Measurements from ENCODE around the gene PLIN1. TPM values are rescaled to one million over a fixed set of nuclear protein-coding genes. Genes with fewer than 3 reads are reported as not detected.

Gene PLIN1
- total RNA-seq, 4 donors from 2014 or later = 4.6 to 48.3 (median 11.9) TPM

GRCh38 chr15:89672221-89673164 lies 6.7 kb downstream of the PLIN1 start:
- no peaks in the 10 kb centered on the region for H3K9me3 ChIP-seq
- WGBS, 2 donors (ENCODE audit: low coverage in 1 of 2) = 92% methylated on average over 3 to 11 of the region's 12 CpGs
- no peaks in the 10 kb centered on the region for H3K4me1 ChIP-seq
- H3K36me3 ChIP-seq = no peaks in the 10 kb centered on the region
- no peak for DNase-seq
- H3K27ac ChIP-seq = no peak overlapping the region
- H3K4me3 ChIP-seq = no peak overlapping the region
- in situ Hi-C loops (cut with MboI; ENCODE audit: low pct_ligation_motif_present in 1 of 4, low pct_unique_long_range_greater_than_20kb in 1 of 4, low sequenced_read_pairs in 3 of 4) (no loop called here), intact Hi-C loops (cut with DNase I; ENCODE audit: low total_unique reads) (no loop called here)
- TF ChIP-seq CTCF (IDR thresholded peaks at IDR 0.05) = no peak
- TF ChIP-seq POLR2A (IDR thresholded peaks at IDR 0.05) = no peak
- no peak for TF ChIP-seq EP300 (IDR thresholded peaks at IDR 0.05; ENCODE audit: low read depth)
- no peak for TF ChIP-seq POLR2AphosphoS5 (IDR thresholded peaks at IDR 0.05)
- no peaks in the 10 kb centered on the region for H3K27me3 ChIP-seq

GRCh38 chr15:89671687-89672086 lies 7.5 kb downstream of the PLIN1 start:
- WGBS, 2 donors (ENCODE audit: low coverage in 1 of 2) = 57 to 83% methylated on average over 2 to 4 of the region's 4 CpGs
- no peaks in the 10 kb centered on the region for H3K27me3 ChIP-seq
- no peak overlapping the region for H3K27ac ChIP-seq
- no peaks in the 10 kb centered on the region for H3K36me3 ChIP-seq
- no peaks in the 10 kb centered on the region for H3K9me3 ChIP-seq
- H3K4me1 ChIP-seq = no peaks in the 10 kb centered on the region
- TF ChIP-seq POLR2A (IDR thresholded peaks at IDR 0.05) (no peak), CTCF (IDR thresholded peaks at IDR 0.05) (no peak), EP300 (IDR thresholded peaks at IDR 0.05; ENCODE audit: low read depth) (no peak), POLR2AphosphoS5 (IDR thresholded peaks at IDR 0.05) (no peak)
- intact Hi-C loops (cut with DNase I; ENCODE audit: low total_unique reads) = no loop called here
- DNase-seq = no peak
- in situ Hi-C loops (cut with MboI; ENCODE audit: low pct_ligation_motif_present in 1 of 4, low pct_unique_long_range_greater_than_20kb in 1 of 4, low sequenced_read_pairs in 3 of 4) = no loop called here
- no peak overlapping the region for H3K4me3 ChIP-seq

- no peak overlapping the region for H3K27ac ChIP-seq
- TF ChIP-seq CTCF (IDR thresholded peaks at IDR 0.05) = no peak
- no peak for TF ChIP-seq POLR2A (IDR thresholded peaks at IDR 0.05)
- TF ChIP-seq POLR2AphosphoS5 (IDR thresholded peaks at IDR 0.05) = no peak
- no peak for TF ChIP-seq EP300 (IDR thresholded peaks at IDR 0.05; ENCODE audit: low read depth)
- in situ Hi-C loops (cut with MboI; ENCODE audit: low pct_ligation_motif_present in 1 of 4, low pct_unique_long_range_greater_than_20kb in 1 of 4, low sequenced_read_pairs in 3 of 4) (no loop called here), intact Hi-C loops (cut with DNase I; ENCODE audit: low total_unique reads) (no loop called here)
- no peak for DNase-seq
- H3K9me3 ChIP-seq = no peaks in the 10 kb centered on the region
- no peaks in the 10 kb centered on the region for H3K36me3 ChIP-seq
- H3K4me1 ChIP-seq = peaks cover 0 to 1% (median 0%) of the 10 kb centered on the region in 4 donors
- WGBS, 2 donors (ENCODE audit: low coverage in 1 of 2) = 84 to 93% methylated on average over 3 to 12 of the region's 12 CpGs
- H3K27me3 ChIP-seq = no peaks in the 10 kb centered on the region
- H3K4me3 ChIP-seq = no peak overlapping the region
These were observed 8.1 kb downstream of the PLIN1 start for GRCh38 chr15:89670971-89671560.

- Histone ChIP-seq H3K4me3 (no peak overlapping the region), H3K27me3 (no peaks in the 10 kb centered on the region), H3K36me3 (no peaks in the 10 kb centered on the region), H3K4me1 (peaks cover 2 to 10% (median 6%) of the 10 kb centered on the region in 4 donors), H3K9me3 (no peaks in the 10 kb centered on the region), H3K27ac (no peak overlapping the region)
- in situ Hi-C loops (cut with MboI; ENCODE audit: low pct_ligation_motif_present in 1 of 4, low pct_unique_long_range_greater_than_20kb in 1 of 4, low sequenced_read_pairs in 3 of 4) = no loop called here
- intact Hi-C loops (cut with DNase I; ENCODE audit: low total_unique reads) = no loop called here
- WGBS, 2 donors (ENCODE audit: low coverage in 1 of 2) = 90 to 91% methylated on average over 2 to 15 of the region's 15 CpGs
- no peak for DNase-seq
- TF ChIP-seq EP300 (IDR thresholded peaks at IDR 0.05; ENCODE audit: low read depth) (no peak), POLR2A (IDR thresholded peaks at IDR 0.05) (no peak), CTCF (IDR thresholded peaks at IDR 0.05) (no peak), POLR2AphosphoS5 (IDR thresholded peaks at IDR 0.05) (no peak)
These were observed 9.2 kb downstream of the PLIN1 start for GRCh38 chr15:89669941-89670340.

Data from transverse colon (tissue), 4 donors.